Ovary (tissue), 3 donors: Measurements from ENCODE around the gene TP53.

ENCODE experiments used
- CTCF ChIP-seq, 3 donors: fragments of 450-650 bp in 2 of 3; fragments of 200-600 bp in 1 of 3; IDR thresholded peaks; one replicate each; pipeline versions ENCODE4 v1.5.1 to v1.8.0; 2016 to 2022; ENCODE audit warnings: antibody characterized with exemption in 3 of 3, mild to moderate bottlenecking in 1 of 3
- POLR2A ChIP-seq: fragments of 450-650 bp; IDR thresholded peaks from one replicate; pipeline ENCODE4 v1.6.1; 2017; ENCODE audit warnings: antibody characterized with exemption, mild to moderate bottlenecking, moderate library complexity
- donor health status: DM: no; HTN: no; CAD: no.

GRCh38 chr17:7706631-7707354 lies 19.5 kb upstream of the TP53 start:
- TF ChIP-seq CTCF (IDR thresholded peaks at IDR 0.05) (no peak), POLR2A (no peak)
